Measurements from ENCODE around the gene CBR1.

CBR1 gene

GRCh38 chr21:36069713-36070583 is at the start of gene CBR1:
Gene CBR1 (plus strand): TSS chr21:36070024. CDS start chr21:36070116, 92 bp downstream.
- peak within 1 kb of the TSS; percentile 73 for H3K4me3 ChIP-seq (ENCODE audit: insufficient read length, low read depth)
- H3K27me3 ChIP-seq (ENCODE audit: insufficient read depth, insufficient read length) = peaks cover 2% of the 10 kb centered on the region
- H3K9ac ChIP-seq (ENCODE audit: insufficient read length, low read depth) = peak within 1 kb of the TSS; percentile 82
- DNase-seq (ENCODE audit: low read depth, low spot score) = peak; percentile 52
- TF ChIP-seq YY1 (IDR thresholded peaks at IDR 0.05; ENCODE audit: insufficient read depth, insufficient read length) (no peak), ZNF274 (IDR thresholded peaks at IDR 0.05; ENCODE audit: low read depth, low read length) (no peak), SUZ12 (IDR thresholded peaks at IDR 0.05; ENCODE audit: extremely low read depth, insufficient read depth, insufficient read length) (no peak)
- H3K36me3 ChIP-seq (ENCODE audit: insufficient read depth, insufficient read length, low read length) = peaks cover 15% of the 10 kb centered on the region
- H3K4me1 ChIP-seq (ENCODE audit: insufficient read depth, insufficient read length) = no peaks in the 10 kb centered on the region
- H3K9me3 ChIP-seq (ENCODE audit: insufficient read depth, low read length) = peaks cover 22% of the 10 kb centered on the region

- DNase-seq (ENCODE audit: low read depth, low spot score) = no peak
- H3K36me3 ChIP-seq (ENCODE audit: insufficient read depth, insufficient read length, low read length) = peaks cover 8% of the 10 kb centered on the region
- TF ChIP-seq SUZ12 (IDR thresholded peaks at IDR 0.05; ENCODE audit: extremely low read depth, insufficient read depth, insufficient read length) (no peak), YY1 (IDR thresholded peaks at IDR 0.05; ENCODE audit: insufficient read depth, insufficient read length) (no peak), ZNF274 (IDR thresholded peaks at IDR 0.05; ENCODE audit: low read depth, low read length) (no peak)
- H3K9ac ChIP-seq (ENCODE audit: insufficient read length, low read depth) = no peak overlapping the region
- no peaks in the 10 kb centered on the region for H3K4me1 ChIP-seq (ENCODE audit: insufficient read depth, insufficient read length)
- no peaks in the 10 kb centered on the region for H3K27me3 ChIP-seq (ENCODE audit: insufficient read depth, insufficient read length)
- no peak overlapping the region for H3K4me3 ChIP-seq (ENCODE audit: insufficient read length, low read depth)
- H3K9me3 ChIP-seq (ENCODE audit: insufficient read depth, low read length) = peaks cover 18% of the 10 kb centered on the region; the same call in 1 of the 2 replicates
Observed at GRCh38 chr21:36021251-36021837, 48.5 kb upstream of the CBR1 start.

GRCh38 chr21:36022427-36023091 is 47.3 kb upstream of the CBR1 start:
- Histone ChIP-seq H3K36me3 (ENCODE audit: insufficient read depth, insufficient read length, low read length) (peaks cover 8% of the 10 kb centered on the region), H3K27me3 (ENCODE audit: insufficient read depth, insufficient read length) (no peaks in the 10 kb centered on the region), H3K9me3 (ENCODE audit: insufficient read depth, low read length) (peaks cover 18% of the 10 kb centered on the region; the same call in 1 of the 2 replicates), H3K4me3 (ENCODE audit: insufficient read length, low read depth) (no peak overlapping the region), H3K9ac (ENCODE audit: insufficient read length, low read depth) (no peak overlapping the region), H3K4me1 (ENCODE audit: insufficient read depth, insufficient read length) (no peaks in the 10 kb centered on the region)
- DNase-seq (ENCODE audit: low read depth, low spot score) = no peak
- TF ChIP-seq ZNF274 (IDR thresholded peaks at IDR 0.05; ENCODE audit: low read depth, low read length) (no peak), SUZ12 (IDR thresholded peaks at IDR 0.05; ENCODE audit: extremely low read depth, insufficient read depth, insufficient read length) (no peak), YY1 (IDR thresholded peaks at IDR 0.05; ENCODE audit: insufficient read depth, insufficient read length) (no peak)

GRCh38 chr21:36023092-36023480 is 46.7 kb upstream of the CBR1 start:
- H3K27me3 ChIP-seq (ENCODE audit: insufficient read depth, insufficient read length) = no peaks in the 10 kb centered on the region
- TF ChIP-seq YY1 (IDR thresholded peaks at IDR 0.05; ENCODE audit: insufficient read depth, insufficient read length) (no peak), SUZ12 (IDR thresholded peaks at IDR 0.05; ENCODE audit: extremely low read depth, insufficient read depth, insufficient read length) (no peak), ZNF274 (IDR thresholded peaks at IDR 0.05; ENCODE audit: low read depth, low read length) (no peak)
- no peak overlapping the region for H3K9ac ChIP-seq (ENCODE audit: insufficient read length, low read depth)
- peaks cover 8% of the 10 kb centered on the region for H3K36me3 ChIP-seq (ENCODE audit: insufficient read depth, insufficient read length, low read length)
- DNase-seq (ENCODE audit: low read depth, low spot score) = no peak
- H3K4me1 ChIP-seq (ENCODE audit: insufficient read depth, insufficient read length) = no peaks in the 10 kb centered on the region
- peaks cover 18% of the 10 kb centered on the region; the same call in 1 of the 2 replicates for H3K9me3 ChIP-seq (ENCODE audit: insufficient read depth, low read length)
- no peak overlapping the region for H3K4me3 ChIP-seq (ENCODE audit: insufficient read length, low read depth)

GRCh38 chr21:36024782-36025181 is 45.0 kb upstream of the CBR1 start:
- Histone ChIP-seq H3K9ac (ENCODE audit: insufficient read length, low read depth) (no peak overlapping the region), H3K9me3 (ENCODE audit: insufficient read depth, low read length) (peaks cover 18% of the 10 kb centered on the region; the same call in 1 of the 2 replicates), H3K27me3 (ENCODE audit: insufficient read depth, insufficient read length) (no peaks in the 10 kb centered on the region), H3K4me1 (ENCODE audit: insufficient read depth, insufficient read length) (no peaks in the 10 kb centered on the region), H3K4me3 (ENCODE audit: insufficient read length, low read depth) (no peak overlapping the region), H3K36me3 (ENCODE audit: insufficient read depth, insufficient read length, low read length) (peaks cover 8% of the 10 kb centered on the region)
- no peak for TF ChIP-seq YY1 (IDR thresholded peaks at IDR 0.05; ENCODE audit: insufficient read depth, insufficient read length)
- TF ChIP-seq ZNF274 (IDR thresholded peaks at IDR 0.05; ENCODE audit: low read depth, low read length) = no peak
- TF ChIP-seq SUZ12 (IDR thresholded peaks at IDR 0.05; ENCODE audit: extremely low read depth, insufficient read depth, insufficient read length) = no peak
- no peak for DNase-seq (ENCODE audit: low read depth, low spot score)

GRCh38 chr21:36027347-36027746 is 42.5 kb upstream of the CBR1 start:
- Histone ChIP-seq H3K9me3 (ENCODE audit: insufficient read depth, low read length) (no peaks in the 10 kb centered on the region), H3K4me3 (ENCODE audit: insufficient read length, low read depth) (no peak overlapping the region)

More at GRCh38 chr21:36027347-36027746, 42.5 kb upstream of the CBR1 start:
- Histone ChIP-seq H3K4me1 (ENCODE audit: insufficient read depth, insufficient read length) (no peaks in the 10 kb centered on the region), H3K36me3 (ENCODE audit: insufficient read depth, insufficient read length, low read length) (peaks cover 7% of the 10 kb centered on the region), H3K27me3 (ENCODE audit: insufficient read depth, insufficient read length) (no peaks in the 10 kb centered on the region), H3K9ac (ENCODE audit: insufficient read length, low read depth) (no peak overlapping the region)
- TF ChIP-seq ZNF274 (IDR thresholded peaks at IDR 0.05; ENCODE audit: low read depth, low read length) (no peak), SUZ12 (IDR thresholded peaks at IDR 0.05; ENCODE audit: extremely low read depth, insufficient read depth, insufficient read length) (no peak), YY1 (IDR thresholded peaks at IDR 0.05; ENCODE audit: insufficient read depth, insufficient read length) (no peak)
- DNase-seq (ENCODE audit: low read depth, low spot score) = no peak
